HT1080 (cell line): ENCODE measurements around the gene PARP2. TPM values are rescaled to one million over a fixed set of nuclear protein-coding genes. Genes with fewer than 3 reads are reported as not detected.

ENCODE experiments used
- DNase-seq: peaks from one replicate; pipeline ENCODE4 v3.0.0-alpha.2; 2015; ENCODE audit warnings: low read depth
- small RNA-seq: library from RNA; depleted of rRNA; stranded (forward); fragments of <200 nt; gene quantifications from one replicate; pipeline ENCODE3, GENCODE V24; 2014
- total RNA-seq: library from RNA; depleted of rRNA; stranded (reverse); fragments of >200 nt; shearing (Covaris generic); gene quantifications from 2 replicates; pipeline ENCODE4 v1.2.3, GENCODE V29; 2014; rRNA removed

PARP2 gene
- total RNA-seq, 1 experiment from 2014 or later: 30.5 TPM

DNA sequence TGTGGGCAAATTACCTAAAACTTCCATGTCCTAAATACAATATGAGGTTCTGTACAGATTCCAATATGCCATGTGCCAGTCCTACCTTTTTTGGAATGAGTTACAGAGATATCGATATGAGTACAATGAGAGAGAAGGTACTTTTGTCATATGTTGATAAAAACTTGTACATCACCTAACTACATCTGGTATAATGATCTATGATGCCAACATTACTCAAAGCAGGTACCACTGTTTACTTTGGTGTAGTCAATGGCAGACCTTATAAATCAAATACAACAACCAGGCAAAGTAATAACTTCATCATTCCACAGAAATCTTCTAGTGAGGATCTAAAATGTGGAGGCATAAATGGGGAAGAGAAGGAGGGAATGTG, 57.1 kb downstream of the PARP2 start:
- DNase-seq: no peak

DNA sequence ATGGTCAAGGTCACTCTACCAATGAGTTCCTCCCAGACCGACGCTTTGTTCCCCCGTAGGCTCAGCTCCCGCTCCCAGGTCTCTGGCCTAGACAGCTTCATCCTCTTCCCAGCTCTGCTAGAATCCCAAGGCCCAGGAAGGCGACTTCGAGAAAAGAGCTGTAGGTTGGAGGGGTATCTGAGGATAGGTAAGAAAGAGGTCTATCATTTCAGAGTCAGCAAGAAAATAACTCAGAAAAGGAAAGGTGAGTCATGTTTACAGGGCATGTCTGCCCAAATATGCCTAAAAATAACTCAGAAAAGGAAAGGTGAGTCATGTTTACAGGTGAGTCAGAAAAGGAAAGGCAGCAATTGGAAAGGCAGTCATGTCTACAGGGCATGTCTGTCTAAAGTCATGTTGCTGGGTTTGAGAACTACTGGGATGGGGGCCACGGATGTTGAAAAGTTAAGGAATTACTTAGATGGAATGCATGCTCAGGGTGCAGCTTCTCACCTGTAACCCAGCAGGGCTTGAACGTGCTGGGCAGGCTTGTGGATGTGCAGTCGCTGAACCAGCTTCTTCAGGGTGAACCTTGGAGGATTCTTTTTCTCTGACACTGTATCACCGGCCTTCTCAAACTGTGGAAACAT, 57.6 kb downstream of the PARP2 start:
- DNase-seq: peak; percentile 93

DNA sequence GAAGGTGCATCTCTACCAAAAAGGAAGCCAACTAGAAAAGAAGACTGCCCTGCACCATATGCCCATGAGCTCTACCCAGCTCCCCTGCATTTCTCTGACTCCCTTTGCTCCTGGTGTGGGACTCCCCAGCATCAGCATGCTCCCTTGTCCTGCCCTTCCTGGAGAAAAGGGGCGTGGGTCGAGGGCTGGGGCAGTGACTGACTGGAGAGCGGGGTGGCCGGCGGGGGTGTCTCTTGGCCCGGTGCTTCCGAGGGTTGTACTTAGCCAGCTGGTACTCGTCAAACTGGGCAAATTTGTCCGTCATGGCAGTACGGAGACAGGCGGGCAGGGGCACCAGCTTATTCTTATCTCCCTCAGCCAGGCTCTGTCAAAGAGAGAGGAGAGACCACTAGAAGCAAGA, 60.1 kb downstream of the PARP2 start:
- no peak for DNase-seq

Small RNA genes within 50 kb of the gene (small RNA-seq; reads per million reads assigned to genes)
- gene SNORA79B: 0.41 reads per million, percentile 46 among the genes with 10 or more reads in this experiment
- gene SNORD126: 1,795 reads per million, percentile 99 among the genes with 10 or more reads in this experiment

Other genes starting within 250 kb of the PARP2 start
- not detected in 2 replicates for gene OR4K17, start 232.9 kb upstream of the PARP2 start, total RNA-seq
- gene OR4N5, start 204.8 kb upstream of the PARP2 start, total RNA-seq: not detected in 2 replicates
- gene OR11G2, start 152.7 kb upstream of the PARP2 start, total RNA-seq: not detected in 2 replicates
- not detected in 2 replicates for gene OR11H6, start 119.9 kb upstream of the PARP2 start, total RNA-seq
- not detected in 2 replicates for gene OR11H7, start 114.7 kb upstream of the PARP2 start, total RNA-seq
- not detected in 2 replicates for gene OR11H4, start 104.3 kb upstream of the PARP2 start, total RNA-seq
- 13.5 and 15.6 TPM in 2 replicates for gene TTC5, start 37.7 kb upstream of the PARP2 start, total RNA-seq
- 47.6 and 60.6 TPM in 2 replicates for gene CCNB1IP1, start 10.4 kb upstream of the PARP2 start, total RNA-seq
- 9.4 TPM in 2 replicates for gene TEP1, start 69.9 kb downstream of the PARP2 start, total RNA-seq
- not detected in 2 replicates for gene KLHL33, start 92.5 kb downstream of the PARP2 start, total RNA-seq
- 50.1 and 52.1 TPM in 2 replicates for gene OSGEP, start 111.2 kb downstream of the PARP2 start, total RNA-seq
- gene APEX1, start 111.6 kb downstream of the PARP2 start, total RNA-seq: 139 and 207 TPM in 2 replicates
- gene PIP4P1, start 117.8 kb downstream of the PARP2 start, total RNA-seq: 20.5 and 21.0 TPM in 2 replicates
- 167 and 204 TPM in 2 replicates for gene PNP, start 125.8 kb downstream of the PARP2 start, total RNA-seq
- not detected in 2 replicates for gene RNASE10, start 161.9 kb downstream of the PARP2 start, total RNA-seq
- not detected in 2 replicates for gene RNASE9, start 217.4 kb downstream of the PARP2 start, total RNA-seq
- gene RNASE11, start 244.4 kb downstream of the PARP2 start, total RNA-seq: not detected in 2 replicates
- gene RNASE12, start 247.7 kb downstream of the PARP2 start, total RNA-seq: not detected in 2 replicates